ENCODE data around the gene ZNF423.
"Not testable (repeated sequence)": the region's sequence is repeated elsewhere in the genome, so short reads cannot be mapped to it uniquely, and the experiment has no call there.

ZNF423 gene

GRCh38 chr16:49695782-49696413 is 160.0 kb downstream of the ZNF423 start:
- no peak for DNase-seq (ENCODE audit: low read depth)

- DNase-seq (ENCODE audit: low read depth): no peak
Observed at GRCh38 chr16:49693445-49693844, 162.5 kb downstream of the ZNF423 start.

- no peak for DNase-seq (ENCODE audit: low read depth)
Observed at GRCh38 chr16:49690778-49691177, 165.1 kb downstream of the ZNF423 start.

GRCh38 chr16:49688036-49688697 is 167.7 kb downstream of the ZNF423 start:
- DNase-seq (ENCODE audit: low read depth): no peak

- DNase-seq (ENCODE audit: low read depth): no peak
Observed at GRCh38 chr16:49687476-49688002, 168.4 kb downstream of the ZNF423 start.

GRCh38 chr16:49684696-49685095 is 171.2 kb downstream of the ZNF423 start:
- DNase-seq (ENCODE audit: low read depth): no peak

- DNase-seq (ENCODE audit: low read depth): no peak
Observed at GRCh38 chr16:49682577-49683165, 173.2 kb downstream of the ZNF423 start.

GRCh38 chr16:49681217-49681883 is 174.6 kb downstream of the ZNF423 start:
- DNase-seq (ENCODE audit: low read depth): no peak

- DNase-seq (ENCODE audit: low read depth): no peak
Observed at GRCh38 chr16:49679095-49679494, 176.8 kb downstream of the ZNF423 start.

GRCh38 chr16:49677661-49678060 is 178.3 kb downstream of the ZNF423 start:
- not testable (repeated sequence) for DNase-seq (ENCODE audit: low read depth)

- no peak for DNase-seq (ENCODE audit: low read depth)
Observed at GRCh38 chr16:49675413-49675812, 180.5 kb downstream of the ZNF423 start.

GRCh38 chr16:49674990-49675389 is 180.9 kb downstream of the ZNF423 start:
- no peak for DNase-seq (ENCODE audit: low read depth)

- no peak for DNase-seq (ENCODE audit: low read depth)
Observed at GRCh38 chr16:49674351-49674851, 181.5 kb downstream of the ZNF423 start.

- no peak for DNase-seq (ENCODE audit: low read depth)
Observed at GRCh38 chr16:49673442-49673841, 182.5 kb downstream of the ZNF423 start.

- no peak for DNase-seq (ENCODE audit: low read depth)
Observed at GRCh38 chr16:49672753-49673152, 183.2 kb downstream of the ZNF423 start.

- no peak for DNase-seq (ENCODE audit: low read depth)
Observed at GRCh38 chr16:49671333-49671732, 184.6 kb downstream of the ZNF423 start.

- no peak for DNase-seq (ENCODE audit: low read depth)
Observed at GRCh38 chr16:49670627-49671026, 185.3 kb downstream of the ZNF423 start.

- DNase-seq (ENCODE audit: low read depth): no peak
Observed at GRCh38 chr16:49665482-49666230, 190.3 kb downstream of the ZNF423 start.

- DNase-seq (ENCODE audit: low read depth): no peak
Observed at GRCh38 chr16:49664221-49665215, 191.4 kb downstream of the ZNF423 start.
